ENCODE data around the gene PDE10A.

GRCh38 chr6:165664559-165665383, 1.7 kb upstream of the PDE10A start:
- TF ChIP-seq RARB (CRISPR knock-in tag; IDR thresholded peaks at IDR 0.05) (no peak), PATZ1 (CRISPR knock-in tag; IDR thresholded peaks at IDR 0.05; ENCODE audit: borderline replicate concordance) (no peak), GLIS3 (CRISPR knock-in tag; IDR thresholded peaks at IDR 0.05) (no peak), ARNTL (CRISPR knock-in tag; IDR thresholded peaks at IDR 0.05; ENCODE audit: borderline replicate concordance, low read depth) (no peak), BACH2 (CRISPR knock-in tag; IDR thresholded peaks at IDR 0.05; ENCODE audit: borderline replicate concordance) (no peak), ZNF565 (CRISPR knock-in tag; conservative IDR thresholded peaks at IDR 0.05; ENCODE audit: low read depth) (no peak), ZFP3 (CRISPR knock-in tag; IDR thresholded peaks at IDR 0.05) (no peak), ZFP30 (CRISPR knock-in tag; IDR thresholded peaks at IDR 0.05) (no peak), POU6F1 (CRISPR knock-in tag; IDR thresholded peaks at IDR 0.05; ENCODE audit: borderline replicate concordance, low read depth) (no peak), ZC3H10 (CRISPR knock-in tag; IDR thresholded peaks at IDR 0.05) (no peak), CREB5 (CRISPR knock-in tag; IDR thresholded peaks at IDR 0.05; ENCODE audit: low read depth) (no peak), CSRNP3 (CRISPR knock-in tag; IDR thresholded peaks at IDR 0.05) (no peak), ISL1 (CRISPR knock-in tag; IDR thresholded peaks at IDR 0.05) (no peak)

All from SK-N-SH treated with all-trans-retinoic acid at 6 μM for 48 hours (cell line).